Measurements from ENCODE around the gene EGR2. TPM values are rescaled to one million over a fixed set of nuclear protein-coding genes. Genes with fewer than 3 reads are reported as not detected.

The EGR2 gene
- total RNA-seq, 1 experiment from 2014 or later: 2.3 TPM

- Histone ChIP-seq H2AFZ (ENCODE audit: low read depth, low read length, poor library complexity, severe bottlenecking) (peak overlapping the region; percentile 73), H3K27me3 (ENCODE audit: insufficient read depth, low read length) (peaks cover 7% of the 10 kb centered on the region; the same call in 1 of the 2 replicates), H3K4me3 (replicated peaks in 1 of 2; ENCODE audit: low read depth in 1 of 2, low read length in 2 of 2) (peak overlapping the region; percentile 71 to 90), H3K9me2 (ENCODE audit: insufficient read depth) (no peaks in the 10 kb centered on the region), H3K36me3 (ENCODE audit: control insufficient read depth in 1 of 2, insufficient read depth in 2 of 2, low read length in 2 of 2) (no peaks in the 10 kb centered on the region; a peak in 1 of 4 replicates), H3K9me3 (ENCODE audit: control insufficient read depth in 1 of 2, insufficient read depth in 1 of 2, low read depth in 1 of 2, low read length in 2 of 2) (no peaks in the 10 kb centered on the region), H3K4me2 (ENCODE audit: low read length) (peak overlapping the region; percentile 92), H4K20me1 (ENCODE audit: insufficient read depth) (peaks cover 11% of the 10 kb centered on the region; the same call in 1 of the 2 replicates), H3K4me1 (ENCODE audit: control insufficient read depth in 1 of 2, insufficient read depth in 2 of 2, low read length in 2 of 2) (peaks cover 4 to 16% of the 10 kb centered on the region in 2 experiments; a peak in 3 of 4 replicates), H3K79me2 (ENCODE audit: insufficient read depth, low read length) (peaks cover 40% of the 10 kb centered on the region), H3K27ac (ENCODE audit: low read depth, low read length) (peak overlapping the region; percentile 90), H3K9ac (ENCODE audit: low read length) (peak overlapping the region; percentile 84)
- RAD21 ChIA-PET (ENCODE audit: low non-redundant PET in 1 of 2, low total read pairs in 2 of 2, uncharacterized antibody in 2 of 2, unreplicated experiment in 2 of 2): interaction anchor here in 1 of 2 experiments (0.6 kb wide), 1 partner anchor 1711 kb away, joined by 3 read pairs; no protein-coding TSS in a partner anchor
- TF ChIP-seq REST (IDR thresholded peaks at IDR 0.05; ENCODE audit: low read depth) (no peak), ZFX (IDR thresholded peaks at IDR 0.05) (no peak), JUND (IDR thresholded peaks at IDR 0.05) (no peak), ELF1 (IDR thresholded peaks at IDR 0.05; ENCODE audit: borderline replicate concordance, low read depth) (no peak), ZNF274 (IDR thresholded peaks at IDR 0.05; ENCODE audit: low read depth, low read length) (no peak), CEBPB (IDR thresholded peaks at IDR 0.05; ENCODE audit: low read depth) (no peak), ZBTB33 (IDR thresholded peaks at IDR 0.05; ENCODE audit: extremely low read depth, insufficient replicate concordance, low read length) (no peak)
- POLR2A ChIA-PET: interaction anchor here (0.6 to 2.1 kb wide), 3 partner anchors 13 to 142 kb away, joined by 4 to 9 read pairs (median 5); partner anchors contain the start of gene EGR2
- TSS peak; percentile 82 for BruUV-seq (replicated peaks)
- ATAC-seq (no peak; the same call in 1 of the 2 replicates), DNase-seq (ENCODE audit: low read depth, low spot score) (no peak)
- intact Hi-C loops (cut with micrococcal nuclease): no loop called here
- CTCF ChIA-PET: interaction anchor here (2.1 kb wide), 1 partner anchor 15 kb away, joined by 5 read pairs; no protein-coding TSS in a partner anchor
Observed at GRCh38 chr10:62803724-62804355, 12.3 kb downstream of the EGR2 start.

Data from HCT116 (cell line).